Stomach (tissue), 9 donors: ENCODE data around the gene TM9SF4. TPM values are rescaled to one million over a fixed set of nuclear protein-coding genes. Genes with fewer than 3 reads are reported as not detected.

Experiments
- DNase-seq, 2 donors: peaks; one replicate each; pipeline versions ENCODE4 v3.0.0 to v3.0.0-alpha.2; 2013 to 2019
- H3K27ac ChIP-seq, 5 donors: fragments of 200-600 bp in 4 of 5; sonication (generic) in 4 of 5; one replicate each; pipeline ENCODE4 v1.5.1; 2013 to 2019; ENCODE audit warnings: mild to moderate bottlenecking in 1 of 5, moderate library complexity in 1 of 5
- H3K27me3 ChIP-seq, 3 donors: fragments of 200-600 bp; sonication (generic); one replicate each; pipeline ENCODE4 v1.5.1; 2017 to 2019; ENCODE audit warnings: mixed run types in 1 of 3
- H3K36me3 ChIP-seq, 4 donors: fragments of 200-600 bp; sonication (generic); 1 replicate in 3 of 4; 2 replicates in 1 of 4; pipeline ENCODE4 v1.5.1; 2016 to 2019
- H3K4me1 ChIP-seq, 4 donors: fragments of 200-600 bp; sonication (generic); one replicate each; pipeline ENCODE4 v1.5.1; 2016 to 2019
- H3K4me3 ChIP-seq, 4 donors: fragments of 200-600 bp; sonication (generic) in 3 of 4; one replicate each; pipeline ENCODE4 v1.5.1; 2016 to 2019; ENCODE audit warnings: mild to moderate bottlenecking in 1 of 4
- H3K9me3 ChIP-seq, 4 donors: fragments of 200-600 bp; sonication (generic); one replicate each; pipeline ENCODE4 v1.5.1; 2016 to 2019
- EP300 ChIP-seq: sonication (generic); formaldehyde crosslinking; IDR thresholded peaks from one replicate; pipeline ENCODE4 v1.6.1; 2017; ENCODE audit warnings: antibody characterized with exemption
- POLR2A ChIP-seq, 4 donors: fragments of 450-650 bp; IDR thresholded peaks; one replicate each; pipeline ENCODE4 v1.6.1; 2016; ENCODE audit warnings: antibody characterized with exemption in 4 of 4, control low read depth in 2 of 4, mild to moderate bottlenecking in 1 of 4, moderate library complexity in 1 of 4
- POLR2AphosphoS5 ChIP-seq, 3 donors: sonication (generic); formaldehyde crosslinking; IDR thresholded peaks; one replicate each; pipeline ENCODE4 v1.6.1; 2016; ENCODE audit warnings: antibody characterized with exemption in 3 of 3
- WGBS, 5 donors: extraction: QIAGEN DNeasy Blood & Tissue Kit in 3 of 5; methylation state at CpG; one replicate each; pipeline versions ENCODE4 v1.1.5 to v1.1.7; 2013 to 2018; 5-methylcytosine and 5-hydroxymethylcytosine counted together
- intact Hi-C: fragments of 100-400 bp; cut with DNase I; formaldehyde crosslinking; loops from one replicate; pipeline ENCODE4 v1.15.1; 2023; ENCODE audit warnings: low total_unique reads
- polyA plus RNA-seq, 3 donors: library from polyadenylated mRNA; stranded (reverse); fragments of 200-250 nt; gene quantifications; one replicate each; pipeline ENCODE4 v1.2.3, GENCODE V29; 2013
- total RNA-seq, 5 donors: library from RNA; depleted of rRNA; stranded (reverse); fragments of >200 nt; gene quantifications; one replicate each; pipeline versions ENCODE4 v1.1.0 to v1.2.3, GENCODE V29; 2014 to 2016
- TF ChIP-seq, protein P1 (sequence below), 7 experiments: fragments of 450-650 bp in 4 of 7; fragments of 200-600 bp in 3 of 7; sonication (generic) in 3 of 7; IDR thresholded peaks; one replicate each; pipeline ENCODE4 v1.5.1; 2016 to 2019; ENCODE audit warnings: antibody characterized with exemption in 7 of 7, control low read depth in 2 of 7, mild to moderate bottlenecking in 1 of 7
- donor health status: healthy with polysubstance abuse.
- donor health status: Bipolar disorder and iron deficiency.
- donor health status: healthy.

The TM9SF4 gene
- total and polyA plus RNA-seq, 8 donors, result 6.7 to 50.8 (median 21.9) TPM

DNA sequence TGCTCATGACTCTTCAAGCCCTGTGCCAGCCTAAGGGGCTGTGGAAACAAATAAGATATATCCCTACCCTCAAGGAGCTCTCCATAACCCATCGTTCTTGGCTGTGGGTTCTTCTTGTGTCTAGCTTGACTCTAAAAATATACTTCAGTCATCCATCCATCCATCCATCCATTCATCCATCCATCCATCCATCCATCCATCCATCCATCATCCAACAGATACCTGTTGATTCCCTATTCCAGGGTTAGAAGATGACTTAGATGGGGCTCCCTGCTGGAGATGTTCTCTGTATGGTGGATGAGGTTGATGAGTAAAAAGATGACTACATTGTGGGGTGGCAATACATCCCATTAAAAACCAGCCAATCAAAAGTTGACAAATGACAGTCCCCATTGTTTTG lies 34.0 kb upstream of the TM9SF4 start:
- H3K27me3 ChIP-seq, result peaks cover 0 to 37% (median 0%) of the 10 kb centered on the region in 3 donors
- no peak overlapping the region for H3K27ac ChIP-seq
- TF ChIP-seq EP300, result no peak
- no peak for TF ChIP-seq POLR2A (IDR thresholded peaks at IDR 0.05)
- TF ChIP-seq POLR2AphosphoS5 (IDR thresholded peaks at IDR 0.05), result no peak
- TF ChIP-seq, protein P1, sequence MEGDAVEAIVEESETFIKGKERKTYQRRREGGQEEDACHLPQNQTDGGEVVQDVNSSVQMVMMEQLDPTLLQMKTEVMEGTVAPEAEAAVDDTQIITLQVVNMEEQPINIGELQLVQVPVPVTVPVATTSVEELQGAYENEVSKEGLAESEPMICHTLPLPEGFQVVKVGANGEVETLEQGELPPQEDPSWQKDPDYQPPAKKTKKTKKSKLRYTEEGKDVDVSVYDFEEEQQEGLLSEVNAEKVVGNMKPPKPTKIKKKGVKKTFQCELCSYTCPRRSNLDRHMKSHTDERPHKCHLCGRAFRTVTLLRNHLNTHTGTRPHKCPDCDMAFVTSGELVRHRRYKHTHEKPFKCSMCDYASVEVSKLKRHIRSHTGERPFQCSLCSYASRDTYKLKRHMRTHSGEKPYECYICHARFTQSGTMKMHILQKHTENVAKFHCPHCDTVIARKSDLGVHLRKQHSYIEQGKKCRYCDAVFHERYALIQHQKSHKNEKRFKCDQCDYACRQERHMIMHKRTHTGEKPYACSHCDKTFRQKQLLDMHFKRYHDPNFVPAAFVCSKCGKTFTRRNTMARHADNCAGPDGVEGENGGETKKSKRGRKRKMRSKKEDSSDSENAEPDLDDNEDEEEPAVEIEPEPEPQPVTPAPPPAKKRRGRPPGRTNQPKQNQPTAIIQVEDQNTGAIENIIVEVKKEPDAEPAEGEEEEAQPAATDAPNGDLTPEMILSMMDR (IDR thresholded peaks at IDR 0.05), result no peak
- no peaks in the 10 kb centered on the region for H3K9me3 ChIP-seq
- intact Hi-C loops, result no loop called here
- H3K36me3 ChIP-seq, result peaks cover 0 to 7% (median 0%) of the 10 kb centered on the region in 4 donors
- H3K4me1 ChIP-seq, result peaks cover 0 to 6% (median 0%) of the 10 kb centered on the region in 4 donors
- WGBS, 5 donors, result 71 to 93% (median 85%) methylated on average over 1 of the region's 1 CpG
- no peak for DNase-seq
- no peak overlapping the region for H3K4me3 ChIP-seq

DNA sequence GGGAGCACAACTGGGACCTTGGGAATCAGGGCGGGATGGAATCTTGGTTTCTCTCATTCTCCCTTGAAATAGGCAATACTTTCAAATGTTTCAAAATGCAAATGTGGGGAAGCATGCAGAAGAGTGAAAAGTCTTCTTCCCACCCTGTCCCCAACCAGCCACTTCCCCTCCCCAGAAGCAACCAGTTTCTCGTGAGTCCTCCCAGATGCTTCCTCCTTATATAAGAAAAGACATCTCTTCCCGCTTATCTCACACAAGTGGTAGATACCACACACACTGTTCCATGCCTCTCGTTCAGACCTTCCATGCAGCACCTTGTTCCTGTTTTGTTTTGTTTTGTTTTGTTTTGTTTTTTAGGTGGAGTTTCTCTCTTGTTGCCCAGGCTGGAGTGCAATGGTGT lies 32.3 kb upstream of the TM9SF4 start:
- TF ChIP-seq EP300 (no peak), POLR2A (IDR thresholded peaks at IDR 0.05) (no peak), POLR2AphosphoS5 (IDR thresholded peaks at IDR 0.05) (no peak)
- TF ChIP-seq, protein P1 (IDR thresholded peaks at IDR 0.05), result no peak

GRCh38 chr20:32078322-32078721 lies 31.2 kb upstream of the TM9SF4 start:
- TF ChIP-seq POLR2A (IDR thresholded peaks at IDR 0.05), result no peak
- no peak for TF ChIP-seq EP300
- no peak for TF ChIP-seq POLR2AphosphoS5 (IDR thresholded peaks at IDR 0.05)
- TF ChIP-seq, protein P1 (IDR thresholded peaks at IDR 0.05), result no peak
- intact Hi-C loops, result no loop called here

More for the DNA sequence above, 32.3 kb upstream of the TM9SF4 start:
- intact Hi-C loops, result no loop called here
- WGBS, 5 donors, result 66 to 80% (median 74%) methylated on average over 4 of the region's 4 CpGs
- H3K36me3 ChIP-seq, result peaks cover 0 to 7% (median 0%) of the 10 kb centered on the region in 4 donors
- H3K27me3 ChIP-seq, result peaks cover 0 to 39% (median 0%) of the 10 kb centered on the region in 3 donors
- no peak overlapping the region for H3K27ac ChIP-seq
- no peaks in the 10 kb centered on the region for H3K4me1 ChIP-seq
- no peak for DNase-seq
- H3K4me3 ChIP-seq, result no peak overlapping the region
- no peaks in the 10 kb centered on the region for H3K9me3 ChIP-seq

GRCh38 chr20:32078791-32079190 lies 30.7 kb upstream of the TM9SF4 start:
- Histone ChIP-seq H3K36me3 (peaks cover 0 to 5% (median 0%) of the 10 kb centered on the region in 4 donors), H3K27ac (no peak overlapping the region), H3K4me1 (no peaks in the 10 kb centered on the region), H3K9me3 (no peaks in the 10 kb centered on the region), H3K27me3 (peaks cover 0 to 51% (median 0%) of the 10 kb centered on the region in 3 donors), H3K4me3 (no peak overlapping the region)
- intact Hi-C loops, result no loop called here
- DNase-seq, result no peak
- TF ChIP-seq EP300 (no peak), POLR2A (IDR thresholded peaks at IDR 0.05) (no peak)
- TF ChIP-seq, protein P1 (IDR thresholded peaks at IDR 0.05), result no peak

More at GRCh38 chr20:32078322-32078721, 31.2 kb upstream of the TM9SF4 start:
- no peaks in the 10 kb centered on the region for H3K9me3 ChIP-seq
- H3K27ac ChIP-seq, result no peak overlapping the region
- H3K27me3 ChIP-seq, result peaks cover 0 to 49% (median 0%) of the 10 kb centered on the region in 3 donors
- WGBS, 5 donors, result 78 to 96% (median 91%) methylated on average over 5 of the region's 5 CpGs
- H3K4me1 ChIP-seq, result no peaks in the 10 kb centered on the region
- no peak overlapping the region for H3K4me3 ChIP-seq
- H3K36me3 ChIP-seq, result peaks cover 0 to 7% (median 0%) of the 10 kb centered on the region in 4 donors
- DNase-seq, result no peak
